Measurements from ENCODE around the gene AATF.

The AATF gene

DNA sequence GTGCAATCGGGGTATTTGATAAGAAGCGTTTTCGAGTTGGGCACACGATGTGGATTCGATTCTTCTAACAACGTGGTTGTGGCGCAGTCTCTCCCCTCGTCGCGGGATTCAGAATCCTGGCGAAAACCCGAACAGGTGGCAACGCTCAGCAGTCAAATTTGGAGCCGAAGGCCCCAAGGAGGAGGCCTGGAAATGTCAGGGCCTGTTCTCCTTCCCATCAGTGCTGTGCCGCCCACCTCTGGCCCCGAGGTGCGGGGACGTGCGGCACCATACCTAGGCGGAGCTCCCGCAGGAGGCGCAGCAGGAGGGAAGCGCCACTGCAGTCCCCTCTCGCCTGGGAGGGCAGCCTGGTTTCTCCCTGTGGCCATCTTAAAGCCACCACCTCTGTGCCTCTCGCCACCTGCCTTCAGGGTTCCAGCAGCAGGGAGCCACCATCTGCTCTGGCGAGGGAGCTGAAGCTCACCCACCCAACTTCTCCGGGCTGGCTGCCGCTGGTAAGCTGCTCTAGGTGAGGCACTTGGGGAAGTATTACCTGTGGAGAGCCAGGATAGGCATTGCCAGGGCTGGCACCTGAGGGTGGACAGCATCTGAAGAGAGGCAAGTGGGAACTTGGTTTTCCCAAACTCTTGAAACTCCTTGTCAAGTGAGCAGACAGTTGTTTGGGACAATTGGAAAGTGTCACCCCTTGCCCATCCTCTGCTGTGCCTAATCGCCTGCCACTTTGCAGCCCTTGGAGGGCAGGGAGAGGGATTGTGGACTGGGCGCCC lies 2.6 kb upstream of the AATF start:
- no peak for DNase-seq
- no peaks in the 10 kb centered on the region for H3K9me3 Mint-ChIP-seq
- H3K4me3 Mint-ChIP-seq: no peak overlapping the region
- H3K4me1 Mint-ChIP-seq: peaks cover 42% of the 10 kb centered on the region
- TF ChIP-seq, protein P1, sequence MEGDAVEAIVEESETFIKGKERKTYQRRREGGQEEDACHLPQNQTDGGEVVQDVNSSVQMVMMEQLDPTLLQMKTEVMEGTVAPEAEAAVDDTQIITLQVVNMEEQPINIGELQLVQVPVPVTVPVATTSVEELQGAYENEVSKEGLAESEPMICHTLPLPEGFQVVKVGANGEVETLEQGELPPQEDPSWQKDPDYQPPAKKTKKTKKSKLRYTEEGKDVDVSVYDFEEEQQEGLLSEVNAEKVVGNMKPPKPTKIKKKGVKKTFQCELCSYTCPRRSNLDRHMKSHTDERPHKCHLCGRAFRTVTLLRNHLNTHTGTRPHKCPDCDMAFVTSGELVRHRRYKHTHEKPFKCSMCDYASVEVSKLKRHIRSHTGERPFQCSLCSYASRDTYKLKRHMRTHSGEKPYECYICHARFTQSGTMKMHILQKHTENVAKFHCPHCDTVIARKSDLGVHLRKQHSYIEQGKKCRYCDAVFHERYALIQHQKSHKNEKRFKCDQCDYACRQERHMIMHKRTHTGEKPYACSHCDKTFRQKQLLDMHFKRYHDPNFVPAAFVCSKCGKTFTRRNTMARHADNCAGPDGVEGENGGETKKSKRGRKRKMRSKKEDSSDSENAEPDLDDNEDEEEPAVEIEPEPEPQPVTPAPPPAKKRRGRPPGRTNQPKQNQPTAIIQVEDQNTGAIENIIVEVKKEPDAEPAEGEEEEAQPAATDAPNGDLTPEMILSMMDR (IDR thresholded peaks at IDR 0.05): no peak
- H3K36me3 Mint-ChIP-seq (ENCODE audit: low read depth): peaks cover 23% of the 10 kb centered on the region
- H3K27me3 Mint-ChIP-seq (ENCODE audit: low read depth, poor library complexity): peaks cover 76% of the 10 kb centered on the region
- H3K27ac Mint-ChIP-seq: no peak overlapping the region

DNA sequence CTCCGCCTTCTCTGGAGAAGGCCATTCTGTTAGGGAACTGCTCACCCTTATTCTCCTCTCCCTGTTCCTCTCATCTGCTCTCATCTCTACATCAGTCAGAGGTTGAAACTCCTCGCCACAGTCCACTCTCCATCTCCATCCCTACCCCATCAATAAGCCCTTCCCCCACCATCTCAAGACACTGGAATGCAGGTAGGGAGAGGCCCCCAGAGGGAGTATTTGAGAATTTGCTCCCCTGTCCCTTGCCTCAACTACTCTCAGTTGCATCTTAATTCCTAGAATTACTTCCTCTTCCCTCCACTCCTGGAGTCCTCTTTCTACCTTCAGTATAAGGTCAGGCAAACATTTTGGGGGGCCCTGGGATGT lies 2.0 kb upstream of the AATF start:
- no peak for DNase-seq
- TF ChIP-seq, protein P1 (IDR thresholded peaks at IDR 0.05): no peak
- Mint-ChIP-seq H3K4me3 (no peak overlapping the region), H3K27ac (no peak overlapping the region), H3K9me3 (no peaks in the 10 kb centered on the region), H3K36me3 (ENCODE audit: low read depth) (peaks cover 25% of the 10 kb centered on the region), H3K27me3 (ENCODE audit: low read depth, poor library complexity) (peaks cover 71% of the 10 kb centered on the region), H3K4me1 (peaks cover 39% of the 10 kb centered on the region)

DNA sequence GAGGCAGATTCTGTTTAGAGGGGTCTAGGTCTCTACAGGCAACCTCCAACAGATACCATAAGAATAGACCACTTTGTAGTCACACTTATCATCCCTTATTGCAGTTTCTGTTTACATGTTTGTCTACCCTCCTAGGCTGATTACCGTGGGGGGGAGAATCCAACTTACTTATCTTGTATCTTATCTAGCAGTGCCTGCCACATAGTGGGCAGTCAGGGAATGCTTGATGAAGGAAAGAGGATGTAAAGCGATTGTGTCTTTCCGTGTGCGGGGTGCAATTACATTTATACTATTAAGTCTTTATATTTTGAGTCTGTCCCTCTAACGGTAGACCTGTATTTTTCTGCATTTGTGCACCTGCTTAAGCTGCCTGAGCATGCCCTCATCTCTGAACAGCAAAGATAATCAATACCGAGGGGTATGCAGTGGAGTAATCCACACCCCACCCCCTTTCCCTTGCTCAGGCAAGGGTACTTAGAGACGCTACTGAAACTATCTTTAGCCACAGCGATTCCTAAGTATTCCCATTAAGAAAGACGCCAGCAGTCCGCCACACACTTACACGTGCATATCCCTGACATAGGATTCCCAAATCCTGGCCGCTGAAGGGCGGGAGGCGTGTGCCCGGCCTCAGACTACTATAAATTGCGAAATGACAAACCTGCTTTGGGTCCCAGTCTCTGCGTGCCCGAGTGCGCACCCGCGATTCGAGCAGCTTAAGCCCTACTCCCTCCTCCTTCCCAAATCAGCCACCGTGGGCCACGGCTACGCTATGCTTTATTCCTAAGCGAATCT lies 635 bp upstream of the AATF start:
- Mint-ChIP-seq H3K27me3 (ENCODE audit: low read depth, poor library complexity) (peaks cover 59% of the 10 kb centered on the region), H3K27ac (no peak overlapping the region), H3K4me3 (peak overlapping the region; percentile 85), H3K36me3 (ENCODE audit: low read depth) (peaks cover 39% of the 10 kb centered on the region), H3K9me3 (no peaks in the 10 kb centered on the region), H3K4me1 (peaks cover 50% of the 10 kb centered on the region)
- TF ChIP-seq, protein P1 (IDR thresholded peaks at IDR 0.05): no peak
- no peak for DNase-seq

DNA sequence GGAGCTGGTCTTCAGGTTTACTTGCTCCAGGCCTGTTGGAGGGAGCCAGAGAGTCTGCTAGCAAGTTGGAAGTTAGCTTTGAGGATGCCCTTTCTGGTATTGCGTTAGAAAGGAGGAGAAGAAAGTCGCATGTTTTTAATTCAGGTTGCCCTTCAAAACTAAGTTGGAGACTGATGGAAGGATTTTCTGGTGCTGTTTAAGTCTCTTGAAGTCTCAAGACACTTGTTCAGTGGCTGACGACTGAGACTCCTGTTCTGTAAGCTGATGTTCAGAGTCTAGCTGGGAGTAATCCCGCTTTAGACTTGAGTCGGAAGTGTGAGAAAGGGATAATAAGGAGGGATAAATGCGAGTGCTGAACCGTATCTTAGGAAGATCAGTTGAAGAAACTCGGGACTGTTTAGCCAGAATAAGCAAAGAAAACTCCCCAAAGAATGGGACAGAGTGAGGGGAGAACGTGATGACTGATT lies 740 bp downstream of the AATF start:
- peaks cover 46% of the 10 kb centered on the region for H3K36me3 Mint-ChIP-seq (ENCODE audit: low read depth)
- no peaks in the 10 kb centered on the region for H3K9me3 Mint-ChIP-seq
- TF ChIP-seq, protein P1 (IDR thresholded peaks at IDR 0.05): no peak
- peak overlapping the region; percentile 85 for H3K4me3 Mint-ChIP-seq
- peaks cover 48% of the 10 kb centered on the region for H3K4me1 Mint-ChIP-seq
- H3K27me3 Mint-ChIP-seq (ENCODE audit: low read depth, poor library complexity): peaks cover 45% of the 10 kb centered on the region
- no peak for DNase-seq
- H3K27ac Mint-ChIP-seq: peak overlapping the region; percentile 83

DNA sequence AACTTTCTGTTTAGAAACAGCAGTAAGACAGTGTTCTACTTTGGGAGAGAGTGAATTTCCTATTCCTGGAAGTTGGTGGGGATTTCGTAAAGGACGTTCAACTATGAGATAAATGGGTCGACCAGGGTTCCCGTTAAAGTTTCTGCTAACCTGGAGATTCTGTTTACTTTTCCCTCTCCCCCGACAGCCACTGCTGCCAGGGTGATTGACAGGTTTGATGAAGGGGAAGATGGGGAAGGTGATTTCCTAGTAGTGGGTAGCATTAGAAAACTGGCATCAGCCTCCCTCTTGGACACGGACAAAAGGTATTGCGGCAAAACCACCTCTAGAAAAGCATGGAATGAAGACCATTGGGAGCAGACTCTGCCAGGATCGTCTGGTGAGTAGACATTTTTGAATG lies 1.3 kb downstream of the AATF start:
- H3K36me3 Mint-ChIP-seq (ENCODE audit: low read depth): peaks cover 51% of the 10 kb centered on the region
- DNase-seq: no peak
- peaks cover 48% of the 10 kb centered on the region for H3K4me1 Mint-ChIP-seq
- peak overlapping the region; percentile 85 for H3K4me3 Mint-ChIP-seq
- no peaks in the 10 kb centered on the region for H3K9me3 Mint-ChIP-seq
- no peak overlapping the region for H3K27ac Mint-ChIP-seq
- TF ChIP-seq, protein P1 (IDR thresholded peaks at IDR 0.05): no peak
- H3K27me3 Mint-ChIP-seq (ENCODE audit: low read depth, poor library complexity): peaks cover 40% of the 10 kb centered on the region
